Measurements from ENCODE around the gene ADCK1. TPM values are rescaled to one million over a fixed set of nuclear protein-coding genes. Genes with fewer than 3 reads are reported as not detected.

ADCK1 gene
- total RNA-seq, 1 experiment from 2014 or later: 11.4 TPM

DNA sequence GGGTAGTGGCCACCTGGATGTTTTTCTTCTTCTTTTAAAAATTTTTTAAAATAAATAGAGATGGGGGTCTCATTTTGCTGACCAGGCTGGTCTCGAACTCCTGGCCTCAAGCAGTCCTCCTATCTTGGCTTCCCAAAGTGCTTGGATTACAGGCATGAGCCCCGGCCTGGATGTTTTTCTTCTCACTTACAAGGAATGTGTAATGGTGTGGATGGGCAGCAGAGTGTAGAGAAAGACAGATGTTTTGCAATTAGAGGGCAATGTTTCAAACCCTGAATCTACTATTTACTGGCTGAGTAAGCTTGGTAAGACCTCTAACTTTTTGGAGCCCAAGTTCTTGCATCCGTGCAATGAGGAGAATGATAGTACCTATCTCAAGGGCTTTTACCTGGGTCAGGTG is 48.1 kb downstream of the ADCK1 start:
- DNase-seq (ENCODE audit: low spot score) (no peak), ATAC-seq (no peak)
- Mint-ChIP-seq H3K27ac (no peak overlapping the region), H3K4me1 (no peaks in the 10 kb centered on the region), H3K36me3 (no peaks in the 10 kb centered on the region), H3K9me3 (peaks cover 2% of the 10 kb centered on the region), H3K4me3 (no peak overlapping the region), H3K27me3 (ENCODE audit: low read depth) (no peaks in the 10 kb centered on the region; the same call in 1 of the 2 replicates)
- ChIA-PET CTCF (no interaction called here), POLR2A (no interaction called here)
- no peak for TF ChIP-seq ETV6 (CRISPR knock-in tag; IDR thresholded peaks at IDR 0.05)
- TF ChIP-seq, protein P1, sequence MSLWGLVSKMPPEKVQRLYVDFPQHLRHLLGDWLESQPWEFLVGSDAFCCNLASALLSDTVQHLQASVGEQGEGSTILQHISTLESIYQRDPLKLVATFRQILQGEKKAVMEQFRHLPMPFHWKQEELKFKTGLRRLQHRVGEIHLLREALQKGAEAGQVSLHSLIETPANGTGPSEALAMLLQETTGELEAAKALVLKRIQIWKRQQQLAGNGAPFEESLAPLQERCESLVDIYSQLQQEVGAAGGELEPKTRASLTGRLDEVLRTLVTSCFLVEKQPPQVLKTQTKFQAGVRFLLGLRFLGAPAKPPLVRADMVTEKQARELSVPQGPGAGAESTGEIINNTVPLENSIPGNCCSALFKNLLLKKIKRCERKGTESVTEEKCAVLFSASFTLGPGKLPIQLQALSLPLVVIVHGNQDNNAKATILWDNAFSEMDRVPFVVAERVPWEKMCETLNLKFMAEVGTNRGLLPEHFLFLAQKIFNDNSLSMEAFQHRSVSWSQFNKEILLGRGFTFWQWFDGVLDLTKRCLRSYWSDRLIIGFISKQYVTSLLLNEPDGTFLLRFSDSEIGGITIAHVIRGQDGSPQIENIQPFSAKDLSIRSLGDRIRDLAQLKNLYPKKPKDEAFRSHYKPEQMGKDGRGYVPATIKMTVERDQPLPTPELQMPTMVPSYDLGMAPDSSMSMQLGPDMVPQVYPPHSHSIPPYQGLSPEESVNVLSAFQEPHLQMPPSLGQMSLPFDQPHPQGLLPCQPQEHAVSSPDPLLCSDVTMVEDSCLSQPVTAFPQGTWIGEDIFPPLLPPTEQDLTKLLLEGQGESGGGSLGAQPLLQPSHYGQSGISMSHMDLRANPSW (CRISPR knock-in tag; conservative IDR thresholded peaks at IDR 0.05; ENCODE audit: low read depth): no peak
- TF ChIP-seq ZNF396 (CRISPR knock-in tag; IDR thresholded peaks at IDR 0.05; ENCODE audit: borderline replicate concordance): no peak
- no peak for TF ChIP-seq SOX15 (CRISPR knock-in tag; IDR thresholded peaks at IDR 0.05)
- TF ChIP-seq FOXP1 (CRISPR knock-in tag; IDR thresholded peaks at IDR 0.05; ENCODE audit: borderline replicate concordance): no peak
- TF ChIP-seq, protein P2, sequence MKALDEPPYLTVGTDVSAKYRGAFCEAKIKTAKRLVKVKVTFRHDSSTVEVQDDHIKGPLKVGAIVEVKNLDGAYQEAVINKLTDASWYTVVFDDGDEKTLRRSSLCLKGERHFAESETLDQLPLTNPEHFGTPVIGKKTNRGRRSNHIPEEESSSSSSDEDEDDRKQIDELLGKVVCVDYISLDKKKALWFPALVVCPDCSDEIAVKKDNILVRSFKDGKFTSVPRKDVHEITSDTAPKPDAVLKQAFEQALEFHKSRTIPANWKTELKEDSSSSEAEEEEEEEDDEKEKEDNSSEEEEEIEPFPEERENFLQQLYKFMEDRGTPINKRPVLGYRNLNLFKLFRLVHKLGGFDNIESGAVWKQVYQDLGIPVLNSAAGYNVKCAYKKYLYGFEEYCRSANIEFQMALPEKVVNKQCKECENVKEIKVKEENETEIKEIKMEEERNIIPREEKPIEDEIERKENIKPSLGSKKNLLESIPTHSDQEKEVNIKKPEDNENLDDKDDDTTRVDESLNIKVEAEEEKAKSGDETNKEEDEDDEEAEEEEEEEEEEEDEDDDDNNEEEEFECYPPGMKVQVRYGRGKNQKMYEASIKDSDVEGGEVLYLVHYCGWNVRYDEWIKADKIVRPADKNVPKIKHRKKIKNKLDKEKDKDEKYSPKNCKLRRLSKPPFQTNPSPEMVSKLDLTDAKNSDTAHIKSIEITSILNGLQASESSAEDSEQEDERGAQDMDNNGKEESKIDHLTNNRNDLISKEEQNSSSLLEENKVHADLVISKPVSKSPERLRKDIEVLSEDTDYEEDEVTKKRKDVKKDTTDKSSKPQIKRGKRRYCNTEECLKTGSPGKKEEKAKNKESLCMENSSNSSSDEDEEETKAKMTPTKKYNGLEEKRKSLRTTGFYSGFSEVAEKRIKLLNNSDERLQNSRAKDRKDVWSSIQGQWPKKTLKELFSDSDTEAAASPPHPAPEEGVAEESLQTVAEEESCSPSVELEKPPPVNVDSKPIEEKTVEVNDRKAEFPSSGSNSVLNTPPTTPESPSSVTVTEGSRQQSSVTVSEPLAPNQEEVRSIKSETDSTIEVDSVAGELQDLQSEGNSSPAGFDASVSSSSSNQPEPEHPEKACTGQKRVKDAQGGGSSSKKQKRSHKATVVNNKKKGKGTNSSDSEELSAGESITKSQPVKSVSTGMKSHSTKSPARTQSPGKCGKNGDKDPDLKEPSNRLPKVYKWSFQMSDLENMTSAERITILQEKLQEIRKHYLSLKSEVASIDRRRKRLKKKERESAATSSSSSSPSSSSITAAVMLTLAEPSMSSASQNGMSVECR (CRISPR knock-in tag; IDR thresholded peaks at IDR 0.05; ENCODE audit: borderline replicate concordance): no peak
- TF ChIP-seq ATF1 (CRISPR knock-in tag; IDR thresholded peaks at IDR 0.05): no peak
- no peak for TF ChIP-seq ZNF138 (CRISPR knock-in tag; conservative IDR thresholded peaks at IDR 0.05)
- no peak for TF ChIP-seq FOXJ3 (CRISPR knock-in tag; IDR thresholded peaks at IDR 0.05; ENCODE audit: borderline replicate concordance)
- TF ChIP-seq, protein P3, sequence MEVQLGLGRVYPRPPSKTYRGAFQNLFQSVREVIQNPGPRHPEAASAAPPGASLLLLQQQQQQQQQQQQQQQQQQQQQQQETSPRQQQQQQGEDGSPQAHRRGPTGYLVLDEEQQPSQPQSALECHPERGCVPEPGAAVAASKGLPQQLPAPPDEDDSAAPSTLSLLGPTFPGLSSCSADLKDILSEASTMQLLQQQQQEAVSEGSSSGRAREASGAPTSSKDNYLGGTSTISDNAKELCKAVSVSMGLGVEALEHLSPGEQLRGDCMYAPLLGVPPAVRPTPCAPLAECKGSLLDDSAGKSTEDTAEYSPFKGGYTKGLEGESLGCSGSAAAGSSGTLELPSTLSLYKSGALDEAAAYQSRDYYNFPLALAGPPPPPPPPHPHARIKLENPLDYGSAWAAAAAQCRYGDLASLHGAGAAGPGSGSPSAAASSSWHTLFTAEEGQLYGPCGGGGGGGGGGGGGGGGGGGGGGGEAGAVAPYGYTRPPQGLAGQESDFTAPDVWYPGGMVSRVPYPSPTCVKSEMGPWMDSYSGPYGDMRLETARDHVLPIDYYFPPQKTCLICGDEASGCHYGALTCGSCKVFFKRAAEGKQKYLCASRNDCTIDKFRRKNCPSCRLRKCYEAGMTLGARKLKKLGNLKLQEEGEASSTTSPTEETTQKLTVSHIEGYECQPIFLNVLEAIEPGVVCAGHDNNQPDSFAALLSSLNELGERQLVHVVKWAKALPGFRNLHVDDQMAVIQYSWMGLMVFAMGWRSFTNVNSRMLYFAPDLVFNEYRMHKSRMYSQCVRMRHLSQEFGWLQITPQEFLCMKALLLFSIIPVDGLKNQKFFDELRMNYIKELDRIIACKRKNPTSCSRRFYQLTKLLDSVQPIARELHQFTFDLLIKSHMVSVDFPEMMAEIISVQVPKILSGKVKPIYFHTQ (CRISPR knock-in tag; IDR thresholded peaks at IDR 0.05): no peak
- no peak for TF ChIP-seq HMGA2 (CRISPR knock-in tag; IDR thresholded peaks at IDR 0.05)
- TF ChIP-seq, protein P4, sequence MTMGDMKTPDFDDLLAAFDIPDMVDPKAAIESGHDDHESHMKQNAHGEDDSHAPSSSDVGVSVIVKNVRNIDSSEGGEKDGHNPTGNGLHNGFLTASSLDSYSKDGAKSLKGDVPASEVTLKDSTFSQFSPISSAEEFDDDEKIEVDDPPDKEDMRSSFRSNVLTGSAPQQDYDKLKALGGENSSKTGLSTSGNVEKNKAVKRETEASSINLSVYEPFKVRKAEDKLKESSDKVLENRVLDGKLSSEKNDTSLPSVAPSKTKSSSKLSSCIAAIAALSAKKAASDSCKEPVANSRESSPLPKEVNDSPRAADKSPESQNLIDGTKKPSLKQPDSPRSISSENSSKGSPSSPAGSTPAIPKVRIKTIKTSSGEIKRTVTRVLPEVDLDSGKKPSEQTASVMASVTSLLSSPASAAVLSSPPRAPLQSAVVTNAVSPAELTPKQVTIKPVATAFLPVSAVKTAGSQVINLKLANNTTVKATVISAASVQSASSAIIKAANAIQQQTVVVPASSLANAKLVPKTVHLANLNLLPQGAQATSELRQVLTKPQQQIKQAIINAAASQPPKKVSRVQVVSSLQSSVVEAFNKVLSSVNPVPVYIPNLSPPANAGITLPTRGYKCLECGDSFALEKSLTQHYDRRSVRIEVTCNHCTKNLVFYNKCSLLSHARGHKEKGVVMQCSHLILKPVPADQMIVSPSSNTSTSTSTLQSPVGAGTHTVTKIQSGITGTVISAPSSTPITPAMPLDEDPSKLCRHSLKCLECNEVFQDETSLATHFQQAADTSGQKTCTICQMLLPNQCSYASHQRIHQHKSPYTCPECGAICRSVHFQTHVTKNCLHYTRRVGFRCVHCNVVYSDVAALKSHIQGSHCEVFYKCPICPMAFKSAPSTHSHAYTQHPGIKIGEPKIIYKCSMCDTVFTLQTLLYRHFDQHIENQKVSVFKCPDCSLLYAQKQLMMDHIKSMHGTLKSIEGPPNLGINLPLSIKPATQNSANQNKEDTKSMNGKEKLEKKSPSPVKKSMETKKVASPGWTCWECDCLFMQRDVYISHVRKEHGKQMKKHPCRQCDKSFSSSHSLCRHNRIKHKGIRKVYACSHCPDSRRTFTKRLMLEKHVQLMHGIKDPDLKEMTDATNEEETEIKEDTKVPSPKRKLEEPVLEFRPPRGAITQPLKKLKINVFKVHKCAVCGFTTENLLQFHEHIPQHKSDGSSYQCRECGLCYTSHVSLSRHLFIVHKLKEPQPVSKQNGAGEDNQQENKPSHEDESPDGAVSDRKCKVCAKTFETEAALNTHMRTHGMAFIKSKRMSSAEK (CRISPR knock-in tag; IDR thresholded peaks at IDR 0.05; ENCODE audit: borderline replicate concordance): no peak
- TF ChIP-seq, protein P5, sequence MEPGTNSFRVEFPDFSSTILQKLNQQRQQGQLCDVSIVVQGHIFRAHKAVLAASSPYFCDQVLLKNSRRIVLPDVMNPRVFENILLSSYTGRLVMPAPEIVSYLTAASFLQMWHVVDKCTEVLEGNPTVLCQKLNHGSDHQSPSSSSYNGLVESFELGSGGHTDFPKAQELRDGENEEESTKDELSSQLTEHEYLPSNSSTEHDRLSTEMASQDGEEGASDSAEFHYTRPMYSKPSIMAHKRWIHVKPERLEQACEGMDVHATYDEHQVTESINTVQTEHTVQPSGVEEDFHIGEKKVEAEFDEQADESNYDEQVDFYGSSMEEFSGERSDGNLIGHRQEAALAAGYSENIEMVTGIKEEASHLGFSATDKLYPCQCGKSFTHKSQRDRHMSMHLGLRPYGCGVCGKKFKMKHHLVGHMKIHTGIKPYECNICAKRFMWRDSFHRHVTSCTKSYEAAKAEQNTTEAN (CRISPR knock-in tag; IDR thresholded peaks at IDR 0.05): no peak
- TF ChIP-seq ZNF423 (CRISPR knock-in tag; IDR thresholded peaks at IDR 0.05): no peak
- no peak for TF ChIP-seq SMAD4 (CRISPR knock-in tag; IDR thresholded peaks at IDR 0.05)
- TF ChIP-seq, protein P6, sequence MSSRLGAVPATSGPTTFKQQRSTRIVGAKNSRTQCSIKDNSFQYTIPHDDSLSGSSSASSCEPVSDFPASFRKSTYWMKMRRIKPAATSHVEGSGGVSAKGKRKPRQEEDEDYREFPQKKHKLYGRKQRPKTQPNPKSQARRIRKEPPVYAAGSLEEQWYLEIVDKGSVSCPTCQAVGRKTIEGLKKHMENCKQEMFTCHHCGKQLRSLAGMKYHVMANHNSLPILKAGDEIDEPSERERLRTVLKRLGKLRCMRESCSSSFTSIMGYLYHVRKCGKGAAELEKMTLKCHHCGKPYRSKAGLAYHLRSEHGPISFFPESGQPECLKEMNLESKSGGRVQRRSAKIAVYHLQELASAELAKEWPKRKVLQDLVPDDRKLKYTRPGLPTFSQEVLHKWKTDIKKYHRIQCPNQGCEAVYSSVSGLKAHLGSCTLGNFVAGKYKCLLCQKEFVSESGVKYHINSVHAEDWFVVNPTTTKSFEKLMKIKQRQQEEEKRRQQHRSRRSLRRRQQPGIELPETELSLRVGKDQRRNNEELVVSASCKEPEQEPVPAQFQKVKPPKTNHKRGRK (CRISPR knock-in tag; IDR thresholded peaks at IDR 0.05; ENCODE audit: borderline replicate concordance): no peak
- TF ChIP-seq, protein P7, sequence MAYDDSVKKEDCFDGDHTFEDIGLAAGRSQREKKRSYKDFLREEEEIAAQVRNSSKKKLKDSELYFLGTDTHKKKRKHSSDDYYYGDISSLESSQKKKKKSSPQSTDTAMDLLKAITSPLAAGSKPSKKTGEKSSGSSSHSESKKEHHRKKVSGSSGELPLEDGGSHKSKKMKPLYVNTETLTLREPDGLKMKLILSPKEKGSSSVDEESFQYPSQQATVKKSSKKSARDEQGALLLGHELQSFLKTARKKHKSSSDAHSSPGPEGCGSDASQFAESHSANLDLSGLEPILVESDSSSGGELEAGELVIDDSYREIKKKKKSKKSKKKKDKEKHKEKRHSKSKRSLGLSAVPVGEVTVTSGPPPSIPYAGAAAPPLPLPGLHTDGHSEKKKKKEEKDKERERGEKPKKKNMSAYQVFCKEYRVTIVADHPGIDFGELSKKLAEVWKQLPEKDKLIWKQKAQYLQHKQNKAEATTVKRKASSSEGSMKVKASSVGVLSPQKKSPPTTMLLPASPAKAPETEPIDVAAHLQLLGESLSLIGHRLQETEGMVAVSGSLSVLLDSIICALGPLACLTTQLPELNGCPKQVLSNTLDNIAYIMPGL (CRISPR knock-in tag; IDR thresholded peaks at IDR 0.05): no peak
- TF ChIP-seq SP1 (CRISPR knock-in tag; conservative IDR thresholded peaks at IDR 0.05): no peak

All from WTC11 (cell line).